PFSK-1 (cell line): ENCODE measurements around the gene TVP23C.

Experiments used
- FOXP2 ChIP-seq: optimal IDR thresholded peaks from 2 replicates; pipeline ENCODE3; 2011; ENCODE audit warnings: borderline replicate concordance, control low read depth, inconsistent platforms; ENCODE audit not compliant: insufficient read depth; ENCODE audit errors: extremely low read length, extremely low read depth
- POLR2AphosphoS5 ChIP-seq: IDR thresholded peaks from 2 replicates; pipeline ENCODE4 v1.6.1; 2012; ENCODE audit warnings: low read depth, mild to moderate bottlenecking, control low read depth, low read length, moderate library complexity
- REST ChIP-seq, 2 experiments: IDR thresholded peaks; 2 replicates each; pipeline versions ENCODE4 v1.6.1 to v1.8.0; 2011 to 2012; ENCODE audit warnings: low read depth in 2 of 2, low read length in 2 of 2, control low read depth in 1 of 2, inconsistent platforms in 1 of 2, mild to moderate bottlenecking in 1 of 2, moderate library complexity in 1 of 2; ENCODE audit not compliant: insufficient read depth in 1 of 2
- SIN3A ChIP-seq: IDR thresholded peaks from 2 replicates; pipeline ENCODE4 v1.6.1; 2012; ENCODE audit warnings: mild to moderate bottlenecking, low read length, moderate library complexity, borderline replicate concordance; ENCODE audit not compliant: insufficient read depth
- TAF1 ChIP-seq: IDR thresholded peaks from 2 replicates; pipeline ENCODE4 v1.6.1; 2012; ENCODE audit warnings: low read length, control low read depth, borderline replicate concordance; ENCODE audit not compliant: insufficient read depth

TVP23C gene

GRCh38 chr17:15462976-15463772 lies 100.1 kb downstream of the TVP23C start:
- no peak for TF ChIP-seq FOXP2
- TF ChIP-seq REST (IDR thresholded peaks at IDR 0.05; ENCODE audit: insufficient read depth in 1 of 2, low read depth in 2 of 2, low read length in 2 of 2), result no peak
- TF ChIP-seq TAF1, result no peak
- no peak for TF ChIP-seq SIN3A
- no peak for TF ChIP-seq POLR2AphosphoS5

- no peak for TF ChIP-seq FOXP2
- no peak for TF ChIP-seq SIN3A
- TF ChIP-seq TAF1, result no peak
- no peak for TF ChIP-seq POLR2AphosphoS5
- no peak for TF ChIP-seq REST (IDR thresholded peaks at IDR 0.05; ENCODE audit: insufficient read depth in 1 of 2, low read depth in 2 of 2, low read length in 2 of 2)
Measured at GRCh38 chr17:15457723-15458094, 105.6 kb downstream of the TVP23C start.

GRCh38 chr17:15456972-15457722 lies 106.1 kb downstream of the TVP23C start:
- no peak for TF ChIP-seq SIN3A

GRCh38 chr17:15456496-15456895 lies 106.8 kb downstream of the TVP23C start:
- no peak for TF ChIP-seq TAF1

GRCh38 chr17:15454346-15454745 lies 108.9 kb downstream of the TVP23C start:
- no peak for TF ChIP-seq POLR2AphosphoS5
- no peak for TF ChIP-seq REST (IDR thresholded peaks at IDR 0.05; ENCODE audit: insufficient read depth in 1 of 2, low read depth in 2 of 2, low read length in 2 of 2)

- TF ChIP-seq SIN3A, result no peak
- TF ChIP-seq FOXP2, result no peak
- TF ChIP-seq POLR2AphosphoS5, result no peak
- TF ChIP-seq REST (IDR thresholded peaks at IDR 0.05; ENCODE audit: insufficient read depth in 1 of 2, low read depth in 2 of 2, low read length in 2 of 2), result no peak
- no peak for TF ChIP-seq TAF1
Measured at GRCh38 chr17:15453782-15454181, 109.5 kb downstream of the TVP23C start.
